ENCODE measurements around the gene SLC35F2.
A peak's percentile ranks its signal among the peaks of the same experiment; 100 is the strongest.

Gene SLC35F2

GRCh38 chr11:107757661-107758060 lies 100.9 kb downstream of the SLC35F2 start:
- DNase-seq (ENCODE audit: extremely low read depth, insufficient read length), result no peak
- TF ChIP-seq CTCF (IDR thresholded peaks at IDR 0.05; ENCODE audit: insufficient read depth, low read length, poor library complexity, severe bottlenecking), result peak; percentile 12
- Histone ChIP-seq H3K4me3 (replicated peaks; ENCODE audit: low read depth, low read length) (no peak overlapping the region), H3K36me3 (ENCODE audit: control insufficient read depth, insufficient read depth, low read length) (no peaks in the 10 kb centered on the region), H3K27me3 (replicated peaks; ENCODE audit: control insufficient read depth, insufficient read depth, low read length) (no peaks in the 10 kb centered on the region)

DNA sequence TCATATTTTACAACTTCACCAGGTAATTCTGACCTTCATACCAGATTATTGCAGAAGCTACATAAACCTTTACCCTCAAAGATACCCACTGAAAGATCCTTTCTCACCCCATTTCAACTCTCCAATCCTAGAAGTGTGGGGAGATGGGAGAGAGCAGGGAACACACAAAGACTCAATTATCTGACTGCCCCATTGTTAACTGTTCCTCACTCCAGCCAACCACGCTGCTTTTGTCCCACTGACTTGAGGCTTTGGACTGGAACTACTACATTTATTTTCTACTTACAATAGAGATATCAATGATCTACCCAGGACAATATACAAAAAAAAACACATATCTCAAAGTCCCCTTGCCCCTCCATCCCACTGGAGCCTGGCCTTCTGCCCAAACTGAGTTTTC lies 102.0 kb downstream of the SLC35F2 start:
- no peak for DNase-seq (ENCODE audit: extremely low read depth, insufficient read length)
- H3K4me3 ChIP-seq (replicated peaks; ENCODE audit: low read depth, low read length), result no peak overlapping the region
- H3K27me3 ChIP-seq (replicated peaks; ENCODE audit: control insufficient read depth, insufficient read depth, low read length), result no peaks in the 10 kb centered on the region
- H3K36me3 ChIP-seq (ENCODE audit: control insufficient read depth, insufficient read depth, low read length), result no peaks in the 10 kb centered on the region
- TF ChIP-seq CTCF (IDR thresholded peaks at IDR 0.05; ENCODE audit: insufficient read depth, low read length, poor library complexity, severe bottlenecking), result no peak

DNA sequence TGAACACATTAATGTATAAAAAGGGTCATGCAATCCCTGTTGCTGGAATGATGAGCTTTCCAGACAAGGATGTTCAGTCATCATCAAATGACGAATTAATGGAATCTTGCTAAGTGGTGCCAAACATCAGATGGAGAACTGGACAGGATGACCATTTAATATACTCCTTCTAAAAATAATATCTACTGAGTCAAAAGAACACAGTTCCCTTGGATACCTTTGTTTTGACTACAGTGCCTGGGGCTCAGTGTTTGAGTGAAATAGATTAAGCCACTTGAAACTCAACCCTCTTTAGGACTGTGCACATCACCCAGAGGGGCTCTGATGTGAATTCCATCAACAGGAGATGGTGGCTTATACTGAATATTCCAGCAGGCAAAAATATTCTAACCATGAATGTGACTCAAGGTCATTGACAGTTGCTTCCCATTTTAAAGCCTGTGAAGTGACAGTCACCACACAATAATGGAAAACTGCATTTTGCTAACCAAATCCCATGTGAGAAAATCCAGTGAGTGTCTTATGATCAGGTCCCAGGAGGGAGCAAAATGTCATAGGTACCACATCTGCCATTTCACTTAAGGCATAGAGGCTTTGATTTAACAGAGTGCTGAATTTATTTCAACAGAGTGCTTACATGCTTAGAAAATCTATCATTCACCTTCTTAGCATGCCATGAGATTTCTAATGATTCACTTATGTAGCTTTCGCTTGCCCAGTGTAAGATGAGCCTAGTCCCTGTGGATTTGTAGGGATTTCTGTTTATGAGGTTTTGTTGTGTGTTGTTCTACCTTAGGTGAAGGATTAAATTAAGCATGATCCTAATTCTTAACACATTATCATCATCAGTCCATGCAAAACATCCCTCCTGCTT lies 105.4 kb downstream of the SLC35F2 start:
- H3K36me3 ChIP-seq (ENCODE audit: control insufficient read depth, insufficient read depth, low read length), result no peaks in the 10 kb centered on the region
- H3K27me3 ChIP-seq (replicated peaks; ENCODE audit: control insufficient read depth, insufficient read depth, low read length), result no peaks in the 10 kb centered on the region
- no peak overlapping the region for H3K4me3 ChIP-seq (replicated peaks; ENCODE audit: low read depth, low read length)
- no peak for DNase-seq (ENCODE audit: extremely low read depth, insufficient read length)
- TF ChIP-seq CTCF (IDR thresholded peaks at IDR 0.05; ENCODE audit: insufficient read depth, low read length, poor library complexity, severe bottlenecking), result no peak

DNA sequence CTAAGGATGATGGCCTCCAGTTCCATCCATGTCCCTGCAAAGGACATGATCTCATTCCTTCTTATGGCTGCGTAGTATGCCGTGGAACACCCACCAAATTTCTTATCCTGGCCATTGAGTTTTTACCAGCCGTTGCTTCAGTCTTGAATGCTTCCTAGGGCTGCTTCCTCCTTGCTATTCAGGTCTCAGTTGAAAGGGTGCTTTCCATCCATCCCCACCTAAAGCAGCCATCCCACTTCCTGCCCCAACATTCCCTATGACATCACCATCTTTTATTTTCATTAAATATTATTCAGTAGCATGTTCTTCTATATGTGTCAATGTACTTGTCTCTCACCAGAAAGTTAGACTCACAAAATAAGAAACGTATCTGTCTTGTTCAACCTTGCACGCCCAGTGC lies 106.1 kb downstream of the SLC35F2 start:
- no peak overlapping the region for H3K4me3 ChIP-seq (replicated peaks; ENCODE audit: low read depth, low read length)
- no peaks in the 10 kb centered on the region for H3K27me3 ChIP-seq (replicated peaks; ENCODE audit: control insufficient read depth, insufficient read depth, low read length)
- no peaks in the 10 kb centered on the region for H3K36me3 ChIP-seq (ENCODE audit: control insufficient read depth, insufficient read depth, low read length)
- TF ChIP-seq CTCF (IDR thresholded peaks at IDR 0.05; ENCODE audit: insufficient read depth, low read length, poor library complexity, severe bottlenecking), result no peak
- no peak for DNase-seq (ENCODE audit: extremely low read depth, insufficient read length)

- H3K27me3 ChIP-seq (replicated peaks; ENCODE audit: control insufficient read depth, insufficient read depth, low read length), result no peaks in the 10 kb centered on the region
- no peak overlapping the region for H3K4me3 ChIP-seq (replicated peaks; ENCODE audit: low read depth, low read length)
- no peak for TF ChIP-seq CTCF (IDR thresholded peaks at IDR 0.05; ENCODE audit: insufficient read depth, low read length, poor library complexity, severe bottlenecking)
- no peak for DNase-seq (ENCODE audit: extremely low read depth, insufficient read length)
- no peaks in the 10 kb centered on the region for H3K36me3 ChIP-seq (ENCODE audit: control insufficient read depth, insufficient read depth, low read length)
Observed at GRCh38 chr11:107751082-107751481, 107.5 kb downstream of the SLC35F2 start.
